T47D (cell line): ENCODE data around the gene CROCC.
"Not testable (repeated sequence)": the region's sequence is repeated elsewhere in the genome, so short reads cannot be mapped to it uniquely, and the experiment has no call there.

Source experiments
- DNase-seq, 2 experiments: peaks; one replicate each; pipeline versions ENCODE4 v3.0.0 to v3.0.0-alpha.2; 2011 to 2012; ENCODE audit warnings: low read depth in 1 of 2, low spot score in 1 of 2
- JUND ChIP-seq: IDR thresholded peaks from 2 replicates; pipeline ENCODE4 v1.6.1; 2012; ENCODE audit warnings: low read depth
- in situ Hi-C: cut with HindIII; loops from 2 replicates; pipeline ENCODE4 v1.10.0; 2016; ENCODE audit warnings: low sequenced_read_pairs, low pct_unique_long_range_greater_than_20kb

CROCC gene

GRCh38 chr1:16905868-16906702 is 15.6 kb upstream of the CROCC start:
- TF ChIP-seq JUND = no peak
- in situ Hi-C loops = no loop called here
- no peak for DNase-seq

GRCh38 chr1:16906873-16907272 is 14.9 kb upstream of the CROCC start:
- no peak for DNase-seq
- no peak for TF ChIP-seq JUND
- in situ Hi-C loops = no loop called here

- in situ Hi-C loops = no loop called here
- DNase-seq = no peak
- TF ChIP-seq JUND = no peak
Observed at GRCh38 chr1:16907870-16908758, 13.6 kb upstream of the CROCC start.

- in situ Hi-C loops = not testable (repeated sequence)
Observed at GRCh38 chr1:16911851-16912721, 9.6 kb upstream of the CROCC start.

GRCh38 chr1:16912742-16913141 is 9.0 kb upstream of the CROCC start:
- in situ Hi-C loops, DNase-seq: not testable (repeated sequence)

More at GRCh38 chr1:16911851-16912721, 9.6 kb upstream of the CROCC start:
- not testable (repeated sequence) for DNase-seq

GRCh38 chr1:16913181-16913832 is 8.4 kb upstream of the CROCC start:
- no peak for DNase-seq
- in situ Hi-C loops = no loop called here
- TF ChIP-seq JUND = no peak

GRCh38 chr1:16913833-16914662 is 7.7 kb upstream of the CROCC start:
- no peak for TF ChIP-seq JUND
- DNase-seq = peak; percentile 95 to 98
- in situ Hi-C loops = no loop called here

- DNase-seq, in situ Hi-C loops: not testable (repeated sequence)
Observed at GRCh38 chr1:16914928-16915626, 6.7 kb upstream of the CROCC start.

- in situ Hi-C loops = no loop called here
- DNase-seq = no peak
- TF ChIP-seq JUND = no peak
Observed at GRCh38 chr1:16915627-16915973, 6.1 kb upstream of the CROCC start.

- in situ Hi-C loops, DNase-seq: not testable (repeated sequence)
Observed at GRCh38 chr1:16916036-16916880, 5.5 kb upstream of the CROCC start.
